HepG2 (cell line): ENCODE results near the gene KCNG4. TPM values are rescaled to one million over a fixed set of nuclear protein-coding genes. Genes with fewer than 3 reads are reported as not detected.

Experiments used
- ATAC-seq: fragments of 200-7000 bp; cut with Tn5 transposase; 3 replicates; pipeline ENCODE4 v1.9.1; 2020; ENCODE audit warnings: mild to moderate bottlenecking, moderate library complexity
- BruUV-seq: library from RNA; stranded (reverse); fragments of 400-500 nt; replicated peaks from 2 replicates; lab custom pipeline; 2021; lab: Mats Ljungman, UMichigan
- CTCF ChIA-PET: fragments of 300-600 bp; formaldehyde crosslinking; extraction: SDS; loops from one replicate; lab custom pipeline; 2021; ENCODE audit warnings: low total read pairs, inconsistent platforms, low intra/inter-chr PET ratio; lab: Yijun Ruan, JAX
- POLR2A ChIA-PET: fragments of 350-600 bp; sonication (Branson Sonifier 250); formaldehyde crosslinking; loops from one replicate; lab custom pipeline; 2020; ENCODE audit warnings: antibody characterized with exemption, inconsistent platforms; lab: Yijun Ruan, JAX
- DNase-seq: peaks from one replicate; pipeline ENCODE4 v3.0.0-alpha.2; 2015; ENCODE audit warnings: low spot score
- FAIRE-seq: peaks from 3 replicates; lab custom pipeline; 2011; peaks lifted over from hg19 to GRCh38; lab: Jason Lieb, UNC
- H2AFZ ChIP-seq: one replicate; pipeline ENCODE4 v1.6.1; 2011; ENCODE audit warnings: low read length, inconsistent platforms
- H3K27ac ChIP-seq: fragments of 300-600 bp; 3 replicates; pipeline ENCODE4 v1.8.0; 2011; ENCODE audit warnings: mixed run types, mild to moderate bottlenecking, mixed read lengths, low read length, inconsistent platforms; ENCODE audit not compliant: insufficient read depth; ENCODE audit errors: extremely low read length
- H3K27me3 ChIP-seq, 2 experiments: fragments of 200-600 bp in 1 of 2; 2 replicates in 1 of 2; 3 replicates in 1 of 2; pipeline versions ENCODE4 v1.6.0 to v1.8.0; 2011; ENCODE audit warnings: low read length in 2 of 2, mild to moderate bottlenecking in 2 of 2, moderate library complexity in 2 of 2, inconsistent platforms in 1 of 2; ENCODE audit not compliant: insufficient read depth in 2 of 2, control insufficient read depth in 1 of 2
- H3K36me3 ChIP-seq, 2 experiments: fragments of 200-600 bp in 1 of 2; replicated peaks in 1 of 2; 2 replicates in 1 of 2; 3 replicates in 1 of 2; pipeline versions ENCODE4 v1.5.1 to v1.8.0; 2011; ENCODE audit warnings: low read length in 2 of 2, inconsistent platforms in 1 of 2; ENCODE audit not compliant: insufficient read depth in 2 of 2, control insufficient read depth in 1 of 2
- H3K4me1 ChIP-seq: 2 replicates; pipeline ENCODE4 v1.5.1; 2012; ENCODE audit warnings: low read length, inconsistent platforms; ENCODE audit not compliant: insufficient read depth
- H3K4me2 ChIP-seq: 2 replicates; pipeline ENCODE4 v1.6.0; 2011; ENCODE audit warnings: low read depth, low read length, inconsistent platforms
- H3K4me3 ChIP-seq, 3 experiments: fragments of 200-600 bp in 1 of 3; sonication (generic), shearing (Covaris generic) in 1 of 3; replicated peaks in 1 of 3; 2 replicates each; pipeline ENCODE4 v1.5.1; 2011 to 2016; ENCODE audit warnings: low read length in 3 of 3, inconsistent platforms in 2 of 3, low read depth in 2 of 3, mild to moderate bottlenecking in 2 of 3, control low read depth in 1 of 3, mixed read lengths in 1 of 3; ENCODE audit not compliant: insufficient read depth in 1 of 3
- H3K79me2 ChIP-seq: one replicate; pipeline ENCODE4 v1.6.1; 2011; ENCODE audit warnings: low read length, inconsistent platforms; ENCODE audit not compliant: insufficient read depth
- H3K9ac ChIP-seq: 2 replicates; pipeline ENCODE4 v1.6.0; 2011; ENCODE audit warnings: mild to moderate bottlenecking, low read depth, low read length, inconsistent platforms; ENCODE audit not compliant: insufficient read depth
- H3K9me3 ChIP-seq: 2 replicates; pipeline ENCODE4 v1.5.1; 2012; ENCODE audit warnings: mild to moderate bottlenecking, low read length
- H4K20me1 ChIP-seq: 2 replicates; pipeline ENCODE4 v1.6.0; 2011; ENCODE audit warnings: inconsistent platforms, mild to moderate bottlenecking, low read length, moderate library complexity; ENCODE audit not compliant: insufficient read depth
- AGO2 ChIP-seq: fragments of 200-400 bp; formaldehyde crosslinking; optimal IDR thresholded peaks from 2 replicates; pipeline ENCODE3; 2017; ENCODE audit warnings: mild to moderate bottlenecking, low read depth, low read length, moderate library complexity
- GPN1 ChIP-seq: sonication (generic); formaldehyde crosslinking; IDR thresholded peaks from 2 replicates; pipeline ENCODE4 v1.5.1; 2020; ENCODE audit warnings: missing genetic modification reagents, borderline replicate concordance
- HHEX ChIP-seq: IDR thresholded peaks from 2 replicates; pipeline ENCODE4 v1.6.1; 2016; ENCODE audit warnings: control low read depth
- ZNF329 ChIP-seq: sonication (generic); formaldehyde crosslinking; IDR thresholded peaks from 2 replicates; pipeline ENCODE4 v1.9.0; 2021; ENCODE audit warnings: low read depth, mild to moderate bottlenecking, missing genetic modification reagents
- WGBS: methylation state at CpG from one replicate; pipeline ENCODE4 v1.1.6; 2017; ENCODE audit warnings: low lambda C conversion rate; 5-methylcytosine and 5-hydroxymethylcytosine counted together
- in situ Hi-C: cut with HindIII; loops from 2 replicates; pipeline ENCODE4 v1.10.0; 2017; ENCODE audit warnings: low pct_unique_long_range_greater_than_20kb; ENCODE audit not compliant: extremely low pct_ligation_motif_present
- intact Hi-C: fragments of 100-400 bp; cut with micrococcal nuclease; formaldehyde crosslinking; loops from one replicate; pipeline ENCODE4 v1.10.0; 2022; ENCODE audit not compliant: unreplicated experiment
- polyA plus RNA-seq, 8 experiments: library from polyadenylated mRNA; depleted of rRNA in 3 of 8; stranded (reverse) in 7 of 8; unstranded in 1 of 8; fragments of >200 nt; fragmentation: Illumina TruSeq in 4 of 8; extraction: Trizol in 4 of 8; gene quantifications; 2 replicates each; pipeline versions ENCODE4 v1.2.1 to v1.2.3, GENCODE V29; 2011 to 2016; ENCODE audit warnings: low read depth in 4 of 8, missing spikeins in 1 of 8, mixed read lengths in 1 of 8; ENCODE audit not compliant: insufficient read depth in 1 of 8
- total RNA-seq, 5 experiments: library from RNA; depleted of rRNA; stranded (reverse); fragments of >200 nt; fragmentation: Illumina TruSeq; extraction: Trizol; gene quantifications; 2 replicates each; pipeline ENCODE4 v1.2.3, GENCODE V29; 2016; ENCODE audit warnings: low read depth in 1 of 5
- TF ChIP-seq, protein P1 (sequence below): sonication (generic); formaldehyde crosslinking; IDR thresholded peaks from 2 replicates; pipeline ENCODE4 v1.4.0; 2020; ENCODE audit warnings: missing genetic modification reagents

The KCNG4 gene
- total and polyA plus RNA-seq, 2 of the 13 experiments (the other 11 are each of a cell fraction or from before 2014, with no cell fraction given): not detected

DNA sequence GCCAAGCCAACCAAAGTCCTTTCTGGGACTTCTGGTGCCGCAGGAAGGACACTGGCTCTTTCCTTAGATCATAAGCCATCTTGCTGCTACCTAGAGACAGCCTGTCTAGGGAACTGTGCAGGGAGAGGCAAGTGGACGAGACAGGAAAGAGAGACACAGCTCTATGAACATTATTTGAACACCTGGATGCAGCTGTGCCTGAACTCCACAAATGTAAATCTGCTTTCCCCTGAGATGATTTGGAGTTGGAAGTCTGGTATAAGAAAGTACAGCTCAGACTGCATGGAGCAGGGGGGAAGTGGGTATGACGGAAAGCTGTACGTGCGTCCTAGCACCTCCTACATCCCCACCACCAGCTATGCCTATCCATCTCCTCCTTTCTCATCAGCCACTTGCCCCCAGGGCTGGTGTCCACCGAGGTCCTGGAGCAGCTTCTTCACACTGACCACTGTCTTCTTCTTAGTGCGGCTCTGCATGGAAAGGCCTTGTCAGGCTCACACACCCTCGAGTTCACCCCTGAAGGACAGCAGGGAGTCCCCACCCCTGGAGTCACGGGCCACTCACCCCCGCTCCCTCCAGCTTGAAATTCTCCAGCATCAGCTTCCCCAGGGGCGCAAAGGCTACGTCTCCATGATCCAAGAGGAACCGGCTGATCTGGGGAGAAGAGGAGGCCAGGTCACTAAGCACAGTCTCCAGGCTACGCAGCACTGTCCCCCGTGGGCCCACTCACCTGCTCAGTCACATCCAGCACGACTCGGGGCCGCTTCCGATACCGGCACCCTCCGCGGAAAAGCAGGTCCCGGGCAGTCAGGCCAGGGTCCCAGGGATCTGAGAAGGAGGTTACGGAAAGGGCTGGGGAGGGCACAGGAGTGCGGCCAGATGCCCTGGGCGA lies 56.9 kb downstream of the KCNG4 start:
- no peaks in the 10 kb centered on the region for H3K27me3 ChIP-seq
- ChIA-PET POLR2A (no interaction called here), CTCF (no interaction called here)
- H2AFZ ChIP-seq: no peak overlapping the region
- H3K36me3 ChIP-seq: peaks cover 25 to 56% of the 10 kb centered on the region in 2 experiments; a peak in 4 of 5 replicates
- intact Hi-C loops: no loop called here
- in situ Hi-C loops: loop anchor here (25.0 kb wide), 1 partner anchor 221 kb away; the partner anchor contains the start of genes NECAB2 and OSGIN1
- BruUV-seq: no TSS peak
- peaks cover 25% of the 10 kb centered on the region for H3K79me2 ChIP-seq
- no peak for ATAC-seq
- no peaks in the 10 kb centered on the region for H3K9me3 ChIP-seq
- H3K4me3 ChIP-seq: no peak overlapping the region
- H4K20me1 ChIP-seq: no peaks in the 10 kb centered on the region
- no peak overlapping the region for H3K4me2 ChIP-seq
- 97% methylated on average over 26 of the region's 26 CpGs for WGBS
- H3K9ac ChIP-seq: no peak overlapping the region
- H3K27ac ChIP-seq: no peak overlapping the region
- no peak for DNase-seq
- peaks cover 14% of the 10 kb centered on the region for H3K4me1 ChIP-seq
- FAIRE-seq: no peak
- TF ChIP-seq, protein P1, sequence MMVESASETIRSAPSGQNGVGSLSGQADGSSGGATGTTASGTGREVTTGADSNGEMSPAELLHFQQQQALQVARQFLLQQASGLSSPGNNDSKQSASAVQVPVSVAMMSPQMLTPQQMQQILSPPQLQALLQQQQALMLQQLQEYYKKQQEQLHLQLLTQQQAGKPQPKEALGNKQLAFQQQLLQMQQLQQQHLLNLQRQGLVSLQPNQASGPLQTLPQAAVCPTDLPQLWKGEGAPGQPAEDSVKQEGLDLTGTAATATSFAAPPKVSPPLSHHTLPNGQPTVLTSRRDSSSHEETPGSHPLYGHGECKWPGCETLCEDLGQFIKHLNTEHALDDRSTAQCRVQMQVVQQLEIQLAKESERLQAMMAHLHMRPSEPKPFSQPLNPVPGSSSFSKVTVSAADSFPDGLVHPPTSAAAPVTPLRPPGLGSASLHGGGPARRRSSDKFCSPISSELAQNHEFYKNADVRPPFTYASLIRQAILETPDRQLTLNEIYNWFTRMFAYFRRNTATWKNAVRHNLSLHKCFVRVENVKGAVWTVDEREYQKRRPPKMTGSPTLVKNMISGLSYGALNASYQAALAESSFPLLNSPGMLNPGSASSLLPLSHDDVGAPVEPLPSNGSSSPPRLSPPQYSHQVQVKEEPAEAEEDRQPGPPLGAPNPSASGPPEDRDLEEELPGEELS (CRISPR knock-in tag): no peak
- TF ChIP-seq ZNF329 (CRISPR knock-in tag) (peak; percentile 98), HHEX (CRISPR knock-in tag) (no peak), GPN1 (CRISPR knock-in tag) (no peak), AGO2 (peak; percentile 48)
- TF ChIP-seq, all 625 proteins: peak for 2
